Coronary artery (tissue), 2 donors: ENCODE results near the gene IL17RE.

Source experiments
- DNase-seq: peaks from one replicate; pipeline ENCODE4 v3.0.0-alpha.2; 2017; ENCODE audit warnings: low spot score
- H3K27ac ChIP-seq, 2 donors: fragments of 200-600 bp; sonication (generic); one replicate each; pipeline ENCODE4 v1.5.1; 2016 to 2019
- H3K4me3 ChIP-seq: fragments of 200-600 bp; sonication (generic); 2 replicates; pipeline ENCODE4 v1.5.1; 2016; ENCODE audit warnings: mild to moderate bottlenecking, moderate library complexity
- TF ChIP-seq, protein P1 (sequence below): fragments of 200-600 bp; sonication (generic); IDR thresholded peaks from one replicate; pipeline ENCODE4 v1.5.1; 2019; ENCODE audit warnings: antibody characterized with exemption

Gene IL17RE

DNA sequence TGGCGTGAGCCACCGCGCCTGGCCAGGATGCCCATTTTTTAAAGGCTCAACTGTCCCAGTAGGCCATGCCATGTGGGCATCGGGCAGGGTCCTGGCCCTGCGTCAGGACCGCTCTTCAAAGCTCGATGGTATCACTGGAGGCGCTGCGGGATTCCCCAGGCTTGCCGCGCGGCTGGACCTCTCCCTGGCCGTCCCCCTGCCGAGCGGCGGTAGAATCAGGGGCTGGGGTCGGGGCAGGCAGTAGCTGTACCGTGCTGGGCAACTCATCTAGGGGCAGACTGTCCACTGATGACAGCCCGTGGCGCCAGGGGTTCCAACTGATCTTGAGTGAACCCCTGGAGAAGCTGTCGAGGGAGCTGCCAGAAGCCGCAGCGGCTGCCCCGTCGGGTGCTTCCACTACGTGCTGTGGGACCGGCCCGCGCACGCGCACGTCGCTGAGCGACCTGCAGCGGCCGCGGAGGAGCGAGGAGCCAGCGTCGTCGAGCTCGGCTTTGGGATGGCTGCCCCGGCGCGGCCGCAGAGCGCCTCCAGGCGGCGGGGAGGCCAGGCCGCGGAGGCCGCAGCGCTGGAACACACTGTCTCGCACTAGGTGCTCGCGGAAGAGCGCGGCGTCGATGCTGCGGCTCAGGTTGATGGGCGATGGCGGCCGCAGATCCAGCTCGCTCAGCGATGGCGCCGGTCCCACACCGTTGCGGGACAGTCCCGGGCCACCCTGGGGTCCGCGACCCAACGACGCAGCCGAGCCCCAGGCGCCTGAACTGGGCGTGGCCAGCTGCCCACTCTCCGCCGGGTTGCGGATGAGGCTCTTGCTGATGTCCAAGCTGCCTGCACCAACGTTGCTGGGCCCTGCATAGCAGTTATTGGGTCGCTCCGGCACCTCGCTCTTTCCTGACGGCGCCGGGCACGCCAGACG, 43.7 kb downstream of the IL17RE start:
- TF ChIP-seq, protein P1, sequence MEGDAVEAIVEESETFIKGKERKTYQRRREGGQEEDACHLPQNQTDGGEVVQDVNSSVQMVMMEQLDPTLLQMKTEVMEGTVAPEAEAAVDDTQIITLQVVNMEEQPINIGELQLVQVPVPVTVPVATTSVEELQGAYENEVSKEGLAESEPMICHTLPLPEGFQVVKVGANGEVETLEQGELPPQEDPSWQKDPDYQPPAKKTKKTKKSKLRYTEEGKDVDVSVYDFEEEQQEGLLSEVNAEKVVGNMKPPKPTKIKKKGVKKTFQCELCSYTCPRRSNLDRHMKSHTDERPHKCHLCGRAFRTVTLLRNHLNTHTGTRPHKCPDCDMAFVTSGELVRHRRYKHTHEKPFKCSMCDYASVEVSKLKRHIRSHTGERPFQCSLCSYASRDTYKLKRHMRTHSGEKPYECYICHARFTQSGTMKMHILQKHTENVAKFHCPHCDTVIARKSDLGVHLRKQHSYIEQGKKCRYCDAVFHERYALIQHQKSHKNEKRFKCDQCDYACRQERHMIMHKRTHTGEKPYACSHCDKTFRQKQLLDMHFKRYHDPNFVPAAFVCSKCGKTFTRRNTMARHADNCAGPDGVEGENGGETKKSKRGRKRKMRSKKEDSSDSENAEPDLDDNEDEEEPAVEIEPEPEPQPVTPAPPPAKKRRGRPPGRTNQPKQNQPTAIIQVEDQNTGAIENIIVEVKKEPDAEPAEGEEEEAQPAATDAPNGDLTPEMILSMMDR, result peak; percentile 49
- peak overlapping the region; percentile 82 for H3K4me3 ChIP-seq
- peak; percentile 92 for DNase-seq
- peak overlapping the region; percentile 82 to 89 for H3K27ac ChIP-seq

DNA sequence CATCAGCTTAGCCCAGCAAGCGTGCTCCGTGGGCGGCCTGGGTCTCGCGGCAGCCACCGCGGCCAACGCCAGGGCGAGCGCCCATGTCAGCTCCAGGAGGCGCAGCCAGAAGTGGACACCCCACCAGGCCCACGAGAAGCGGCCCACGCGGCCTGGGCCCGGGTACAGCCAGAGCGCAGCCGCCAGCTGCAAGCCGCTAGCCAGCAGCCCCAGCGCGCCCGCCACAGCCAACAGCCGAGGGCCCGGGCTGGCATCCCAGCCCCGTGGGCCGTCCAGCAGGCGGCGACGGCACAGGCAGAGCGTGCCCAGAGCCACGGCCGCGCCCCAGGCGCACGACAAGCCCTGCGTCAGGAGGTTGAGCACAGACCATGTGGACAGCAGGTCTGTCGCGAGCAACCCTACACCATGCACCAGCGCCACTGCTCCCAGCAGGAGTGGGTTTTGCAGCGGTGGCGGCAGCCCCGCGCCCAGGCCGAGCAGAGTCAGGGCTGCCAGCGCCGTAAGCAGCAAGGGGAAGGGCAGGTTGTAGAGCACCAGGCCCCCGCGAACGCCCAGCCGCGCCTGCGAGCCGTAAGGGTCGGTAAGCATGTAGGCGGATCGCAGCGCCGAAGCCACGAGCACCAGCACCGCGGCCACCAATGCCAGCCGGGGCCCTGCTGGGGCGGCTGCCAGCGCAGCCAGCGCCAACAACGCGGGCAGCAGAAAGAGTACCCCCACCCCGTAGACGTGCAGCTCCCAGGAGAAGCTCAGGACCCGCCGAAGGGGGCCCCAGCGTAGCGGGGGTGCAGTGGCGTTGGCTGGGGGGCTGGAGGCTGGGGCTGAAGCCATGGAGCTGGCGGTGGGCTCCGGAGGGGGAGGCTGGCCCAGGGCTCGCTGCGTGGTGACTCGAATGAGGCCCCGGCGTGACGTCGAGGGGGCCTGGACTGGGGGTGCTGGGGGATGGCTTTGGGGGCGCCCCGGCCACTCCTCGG, 44.7 kb downstream of the IL17RE start:
- TF ChIP-seq, protein P1, result peak; percentile 57
- DNase-seq, result peak; percentile 83
- Histone ChIP-seq H3K27ac (peak overlapping the region; percentile 82 to 89), H3K4me3 (peak overlapping the region; percentile 82)

DNA sequence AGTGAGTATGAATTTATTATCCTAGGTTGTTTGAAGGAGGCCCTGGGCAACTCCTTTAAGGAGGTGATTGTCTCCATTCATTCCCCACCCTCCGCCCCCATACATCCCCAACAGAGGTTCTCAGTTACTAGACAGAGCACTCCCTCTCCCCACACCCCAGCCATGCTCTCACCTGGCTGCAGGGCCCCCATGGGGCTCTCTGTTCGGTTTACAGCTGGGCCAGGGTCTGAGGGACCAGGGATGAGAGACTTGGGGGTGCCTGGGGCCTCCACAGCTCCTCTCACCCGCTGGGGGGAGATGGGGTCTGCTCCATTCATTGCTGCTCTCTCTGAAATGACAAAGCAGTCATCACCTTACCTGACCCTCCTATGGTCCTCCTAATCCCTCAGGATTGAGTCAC, 45.9 kb downstream of the IL17RE start:
- no peak overlapping the region for H3K4me3 ChIP-seq
- DNase-seq, result no peak
- TF ChIP-seq, protein P1, result no peak
- no peak overlapping the region for H3K27ac ChIP-seq

DNA sequence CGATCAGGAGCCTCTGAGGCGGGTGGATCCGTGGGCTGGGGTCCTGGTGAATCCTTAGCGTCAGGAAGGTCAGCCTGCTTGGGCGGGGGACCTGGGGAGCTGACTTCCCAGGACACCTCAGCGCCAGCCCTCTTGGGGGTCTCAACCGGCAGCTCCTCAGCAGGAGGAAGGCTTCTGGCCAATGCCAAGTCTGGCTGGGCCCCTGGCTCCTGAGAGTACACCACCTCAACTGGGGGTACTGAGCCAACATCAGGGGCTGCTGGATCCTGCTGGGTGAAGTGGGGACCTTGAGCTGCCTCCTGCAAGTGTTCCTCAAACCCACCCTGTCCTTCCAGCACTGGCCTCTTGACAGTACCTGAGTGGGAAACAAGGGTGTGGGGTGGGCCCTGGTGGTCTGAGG, 46.5 kb downstream of the IL17RE start:
- no peak for DNase-seq
- TF ChIP-seq, protein P1, result no peak
- H3K4me3 ChIP-seq, result no peak overlapping the region
- no peak overlapping the region for H3K27ac ChIP-seq

DNA sequence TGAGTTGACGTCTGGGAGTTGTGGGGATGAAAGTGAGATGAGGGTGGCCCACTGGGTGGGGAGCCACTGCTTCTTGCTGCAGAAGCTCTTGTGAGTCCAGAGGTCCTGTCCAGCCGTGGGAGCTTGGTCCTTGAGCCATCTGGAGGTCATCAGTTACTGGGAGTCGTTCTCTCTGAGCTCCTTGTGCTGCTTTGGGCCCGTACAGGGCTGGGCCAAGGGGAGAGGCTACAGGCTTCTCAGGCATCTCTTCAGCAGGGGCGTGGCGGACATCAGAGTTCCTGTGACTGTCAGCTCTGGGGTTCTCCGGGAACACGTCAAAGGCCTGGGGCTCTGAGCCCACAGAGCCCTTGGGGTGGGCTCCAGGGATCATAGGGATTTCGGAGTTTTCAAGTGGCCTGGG, 47.0 kb downstream of the IL17RE start:
- TF ChIP-seq, protein P1, result no peak
- H3K4me3 ChIP-seq, result no peak overlapping the region
- no peak for DNase-seq

DNA sequence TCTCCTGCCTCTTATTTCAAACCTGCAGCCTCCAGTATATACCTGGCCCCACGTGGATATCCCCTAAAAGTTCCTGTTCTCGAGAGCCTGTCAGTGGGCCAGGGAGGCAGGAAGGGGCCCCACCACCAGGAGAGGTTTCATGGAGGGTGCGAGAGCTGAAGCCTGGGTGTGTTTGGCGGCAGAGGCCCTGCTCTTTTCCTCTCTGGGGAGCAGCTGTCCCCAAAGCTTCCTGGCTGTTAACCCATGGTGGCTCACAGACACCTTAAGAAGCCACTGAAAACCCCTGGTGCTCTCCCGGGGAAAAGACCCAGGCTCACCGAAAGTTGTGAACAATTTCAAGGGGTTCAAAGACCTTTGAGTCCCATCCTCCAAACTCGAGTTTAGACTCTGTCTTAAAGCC, 48.5 kb downstream of the IL17RE start:
- DNase-seq, result no peak
- H3K4me3 ChIP-seq, result no peak overlapping the region
- TF ChIP-seq, protein P1, result no peak
- no peak overlapping the region for H3K27ac ChIP-seq

More for the DNA sequence above, 47.0 kb downstream of the IL17RE start:
- H3K27ac ChIP-seq, result no peak overlapping the region
